Measurements from ENCODE around the gene SALL1. TPM values are rescaled to one million over a fixed set of nuclear protein-coding genes. Genes with fewer than 3 reads are reported as not detected.

The SALL1 gene
- not detected for polyA plus RNA-seq (2012; ENCODE audit: low read depth, missing spikeins)

- TF ChIP-seq POLR2AphosphoS5 (IDR thresholded peaks at IDR 0.05; ENCODE audit: low read depth, low read length) (no peak), POLR2A (IDR thresholded peaks at IDR 0.05; ENCODE audit: low read depth, low read length) (no peak), POU2F2 (IDR thresholded peaks at IDR 0.05; ENCODE audit: low read depth, low read length) (no peak), SPI1 (IDR thresholded peaks at IDR 0.05; ENCODE audit: low read depth, low read length) (no peak), PAX5 (IDR thresholded peaks at IDR 0.05; ENCODE audit: insufficient read depth, low read length, severe bottlenecking) (no peak), TAF1 (IDR thresholded peaks at IDR 0.05; ENCODE audit: low read depth, low read length) (no peak)
- FAIRE-seq: no peak
- DNase-seq (ENCODE audit: insufficient read length, low spot score): no peak
Measured at GRCh38 chr16:51150888-51151320, at the start of gene SALL1. Gene SALL1, minus strand, starts transcription at chr16:51151270. Its CDS starts 29 bp downstream, at chr16:51151241.

GRCh38 chr16:51200793-51201192 lies 49.7 kb upstream of the SALL1 start:
- FAIRE-seq (no peak), DNase-seq (ENCODE audit: insufficient read length, low spot score) (no peak)
- TF ChIP-seq SPI1 (IDR thresholded peaks at IDR 0.05; ENCODE audit: low read depth, low read length): no peak
- no peak for TF ChIP-seq POLR2A (IDR thresholded peaks at IDR 0.05; ENCODE audit: low read depth, low read length)
- no peak for TF ChIP-seq PAX5 (IDR thresholded peaks at IDR 0.05; ENCODE audit: insufficient read depth, low read length, severe bottlenecking)
- TF ChIP-seq POU2F2 (IDR thresholded peaks at IDR 0.05; ENCODE audit: low read depth, low read length): no peak
- no peak for TF ChIP-seq POLR2AphosphoS5 (IDR thresholded peaks at IDR 0.05; ENCODE audit: low read depth, low read length)
- TF ChIP-seq TAF1 (IDR thresholded peaks at IDR 0.05; ENCODE audit: low read depth, low read length): no peak

GRCh38 chr16:51197953-51198748 lies 47.1 kb upstream of the SALL1 start:
- no peak for DNase-seq (ENCODE audit: insufficient read length, low spot score)
- TF ChIP-seq TAF1 (IDR thresholded peaks at IDR 0.05; ENCODE audit: low read depth, low read length) (no peak), POU2F2 (IDR thresholded peaks at IDR 0.05; ENCODE audit: low read depth, low read length) (no peak), POLR2AphosphoS5 (IDR thresholded peaks at IDR 0.05; ENCODE audit: low read depth, low read length) (no peak), PAX5 (IDR thresholded peaks at IDR 0.05; ENCODE audit: insufficient read depth, low read length, severe bottlenecking) (no peak), POLR2A (IDR thresholded peaks at IDR 0.05; ENCODE audit: low read depth, low read length) (no peak), SPI1 (IDR thresholded peaks at IDR 0.05; ENCODE audit: low read depth, low read length) (no peak)
- FAIRE-seq: no peak

GRCh38 chr16:51193879-51194278 lies 42.8 kb upstream of the SALL1 start:
- no peak for TF ChIP-seq POLR2AphosphoS5 (IDR thresholded peaks at IDR 0.05; ENCODE audit: low read depth, low read length)
- no peak for TF ChIP-seq SPI1 (IDR thresholded peaks at IDR 0.05; ENCODE audit: low read depth, low read length)
- no peak for TF ChIP-seq PAX5 (IDR thresholded peaks at IDR 0.05; ENCODE audit: insufficient read depth, low read length, severe bottlenecking)
- TF ChIP-seq TAF1 (IDR thresholded peaks at IDR 0.05; ENCODE audit: low read depth, low read length): no peak
- TF ChIP-seq POLR2A (IDR thresholded peaks at IDR 0.05; ENCODE audit: low read depth, low read length): no peak
- no peak for TF ChIP-seq POU2F2 (IDR thresholded peaks at IDR 0.05; ENCODE audit: low read depth, low read length)
- DNase-seq (ENCODE audit: insufficient read length, low spot score) (no peak), FAIRE-seq (no peak)

- DNase-seq (ENCODE audit: insufficient read length, low spot score) (no peak), FAIRE-seq (no peak)
- TF ChIP-seq POLR2AphosphoS5 (IDR thresholded peaks at IDR 0.05; ENCODE audit: low read depth, low read length) (no peak), TAF1 (IDR thresholded peaks at IDR 0.05; ENCODE audit: low read depth, low read length) (no peak), SPI1 (IDR thresholded peaks at IDR 0.05; ENCODE audit: low read depth, low read length) (no peak), POU2F2 (IDR thresholded peaks at IDR 0.05; ENCODE audit: low read depth, low read length) (no peak), PAX5 (IDR thresholded peaks at IDR 0.05; ENCODE audit: insufficient read depth, low read length, severe bottlenecking) (no peak), POLR2A (IDR thresholded peaks at IDR 0.05; ENCODE audit: low read depth, low read length) (no peak)
Measured at GRCh38 chr16:51184702-51185433, 33.8 kb upstream of the SALL1 start.

- DNase-seq (ENCODE audit: insufficient read length, low spot score) (no peak), FAIRE-seq (no peak)
Measured at GRCh38 chr16:51181503-51181811, 30.4 kb upstream of the SALL1 start.

GRCh38 chr16:51180719-51181502 lies 29.8 kb upstream of the SALL1 start:
- TF ChIP-seq POU2F2 (IDR thresholded peaks at IDR 0.05; ENCODE audit: low read depth, low read length): no peak
- no peak for TF ChIP-seq POLR2AphosphoS5 (IDR thresholded peaks at IDR 0.05; ENCODE audit: low read depth, low read length)
- no peak for TF ChIP-seq POLR2A (IDR thresholded peaks at IDR 0.05; ENCODE audit: low read depth, low read length)
- no peak for TF ChIP-seq TAF1 (IDR thresholded peaks at IDR 0.05; ENCODE audit: low read depth, low read length)
- no peak for TF ChIP-seq PAX5 (IDR thresholded peaks at IDR 0.05; ENCODE audit: insufficient read depth, low read length, severe bottlenecking)

More at GRCh38 chr16:51181503-51181811, 30.4 kb upstream of the SALL1 start:
- no peak for TF ChIP-seq TAF1 (IDR thresholded peaks at IDR 0.05; ENCODE audit: low read depth, low read length)
- no peak for TF ChIP-seq POLR2A (IDR thresholded peaks at IDR 0.05; ENCODE audit: low read depth, low read length)
- TF ChIP-seq SPI1 (IDR thresholded peaks at IDR 0.05; ENCODE audit: low read depth, low read length): no peak
- TF ChIP-seq POLR2AphosphoS5 (IDR thresholded peaks at IDR 0.05; ENCODE audit: low read depth, low read length): no peak
- no peak for TF ChIP-seq PAX5 (IDR thresholded peaks at IDR 0.05; ENCODE audit: insufficient read depth, low read length, severe bottlenecking)
- no peak for TF ChIP-seq POU2F2 (IDR thresholded peaks at IDR 0.05; ENCODE audit: low read depth, low read length)

GRCh38 chr16:51175081-51175480 lies 24.0 kb upstream of the SALL1 start:
- DNase-seq (ENCODE audit: insufficient read length, low spot score) (no peak), FAIRE-seq (no peak)
- TF ChIP-seq PAX5 (IDR thresholded peaks at IDR 0.05; ENCODE audit: insufficient read depth, low read length, severe bottlenecking) (no peak), POU2F2 (IDR thresholded peaks at IDR 0.05; ENCODE audit: low read depth, low read length) (no peak), TAF1 (IDR thresholded peaks at IDR 0.05; ENCODE audit: low read depth, low read length) (no peak), POLR2AphosphoS5 (IDR thresholded peaks at IDR 0.05; ENCODE audit: low read depth, low read length) (no peak), POLR2A (IDR thresholded peaks at IDR 0.05; ENCODE audit: low read depth, low read length) (no peak), SPI1 (IDR thresholded peaks at IDR 0.05; ENCODE audit: low read depth, low read length) (no peak)

More at GRCh38 chr16:51180719-51181502, 29.8 kb upstream of the SALL1 start:
- FAIRE-seq (no peak), DNase-seq (ENCODE audit: insufficient read length, low spot score) (no peak)
